Measurements from ENCODE around the gene CCDC66.

DNA sequence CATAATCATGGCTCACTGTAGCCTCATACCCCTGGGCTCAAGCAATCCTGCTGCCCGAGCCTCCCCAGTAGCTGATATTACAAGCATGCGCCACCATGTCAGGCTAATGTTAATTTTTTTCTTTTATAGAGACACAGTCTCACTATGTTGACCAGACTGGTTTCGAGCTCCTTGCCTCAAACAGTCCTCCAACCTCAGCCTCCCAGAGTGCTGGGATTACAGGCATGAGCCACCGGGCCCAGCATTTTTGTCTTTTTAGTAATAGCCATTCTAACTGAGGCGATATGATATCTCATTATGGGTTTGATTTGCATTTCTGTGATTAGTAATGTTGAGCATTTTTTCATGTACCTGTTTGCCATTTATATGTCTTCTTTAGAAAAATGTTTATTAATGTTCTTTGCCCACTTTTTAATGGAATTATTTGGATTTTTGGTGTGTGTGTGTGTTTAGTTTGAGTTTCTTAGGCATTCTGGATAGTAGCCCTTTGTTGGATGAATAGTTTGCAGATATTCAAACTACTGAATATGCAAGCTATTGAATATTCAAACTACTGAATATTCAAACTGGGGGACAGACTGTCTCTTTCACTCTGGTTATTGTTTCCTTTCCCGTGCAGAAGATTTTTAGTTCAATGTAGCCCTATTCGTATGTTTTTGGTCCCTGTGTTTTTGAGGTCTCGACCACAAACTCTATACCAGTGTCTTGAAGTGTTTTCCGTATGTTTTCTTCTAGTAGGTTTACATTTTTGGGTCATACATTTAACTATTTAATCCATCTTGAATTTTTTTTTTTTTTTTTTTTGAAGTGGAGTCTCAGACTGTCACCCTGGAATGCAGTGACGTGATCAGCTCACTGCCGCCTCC, 39.2 kb downstream of the CCDC66 start:
- TF ChIP-seq CTCF (IDR thresholded peaks at IDR 0.05; ENCODE audit: poor library complexity, severe bottlenecking), result no peak
- TF ChIP-seq TAF1 (IDR thresholded peaks at IDR 0.05; ENCODE audit: low read depth), result no peak
- no peak for TF ChIP-seq POLR2AphosphoS5 (IDR thresholded peaks at IDR 0.05)
- no peak for TF ChIP-seq EP300 (conservative IDR thresholded peaks at IDR 0.05; ENCODE audit: poor library complexity, severe bottlenecking)
- TF ChIP-seq SMC3 (conservative IDR thresholded peaks at IDR 0.05; ENCODE audit: poor library complexity), result no peak
- no peak for TF ChIP-seq RAD21 (conservative IDR thresholded peaks at IDR 0.05)
- TF ChIP-seq, protein P1, sequence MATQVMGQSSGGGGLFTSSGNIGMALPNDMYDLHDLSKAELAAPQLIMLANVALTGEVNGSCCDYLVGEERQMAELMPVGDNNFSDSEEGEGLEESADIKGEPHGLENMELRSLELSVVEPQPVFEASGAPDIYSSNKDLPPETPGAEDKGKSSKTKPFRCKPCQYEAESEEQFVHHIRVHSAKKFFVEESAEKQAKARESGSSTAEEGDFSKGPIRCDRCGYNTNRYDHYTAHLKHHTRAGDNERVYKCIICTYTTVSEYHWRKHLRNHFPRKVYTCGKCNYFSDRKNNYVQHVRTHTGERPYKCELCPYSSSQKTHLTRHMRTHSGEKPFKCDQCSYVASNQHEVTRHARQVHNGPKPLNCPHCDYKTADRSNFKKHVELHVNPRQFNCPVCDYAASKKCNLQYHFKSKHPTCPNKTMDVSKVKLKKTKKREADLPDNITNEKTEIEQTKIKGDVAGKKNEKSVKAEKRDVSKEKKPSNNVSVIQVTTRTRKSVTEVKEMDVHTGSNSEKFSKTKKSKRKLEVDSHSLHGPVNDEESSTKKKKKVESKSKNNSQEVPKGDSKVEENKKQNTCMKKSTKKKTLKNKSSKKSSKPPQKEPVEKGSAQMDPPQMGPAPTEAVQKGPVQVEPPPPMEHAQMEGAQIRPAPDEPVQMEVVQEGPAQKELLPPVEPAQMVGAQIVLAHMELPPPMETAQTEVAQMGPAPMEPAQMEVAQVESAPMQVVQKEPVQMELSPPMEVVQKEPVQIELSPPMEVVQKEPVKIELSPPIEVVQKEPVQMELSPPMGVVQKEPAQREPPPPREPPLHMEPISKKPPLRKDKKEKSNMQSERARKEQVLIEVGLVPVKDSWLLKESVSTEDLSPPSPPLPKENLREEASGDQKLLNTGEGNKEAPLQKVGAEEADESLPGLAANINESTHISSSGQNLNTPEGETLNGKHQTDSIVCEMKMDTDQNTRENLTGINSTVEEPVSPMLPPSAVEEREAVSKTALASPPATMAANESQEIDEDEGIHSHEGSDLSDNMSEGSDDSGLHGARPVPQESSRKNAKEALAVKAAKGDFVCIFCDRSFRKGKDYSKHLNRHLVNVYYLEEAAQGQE (IDR thresholded peaks at IDR 0.05; ENCODE audit: borderline replicate concordance), result no peak

All from neural cell (in vitro differentiated cells).